Vagina (tissue), 2 donors: ENCODE results near the gene ELAVL2. TPM values are rescaled to one million over a fixed set of nuclear protein-coding genes. Genes with fewer than 3 reads are reported as not detected.

Experiments
- DNase-seq, 2 donors: peaks; one replicate each; pipeline ENCODE4 v3.0.0-alpha.2; 2017; ENCODE audit errors: extremely low spot score in 2 of 2
- H3K27ac ChIP-seq: fragments of 200-600 bp; sonication (generic); one replicate; pipeline ENCODE4 v1.5.1; 2019
- H3K27me3 ChIP-seq: fragments of 200-600 bp; sonication (generic); one replicate; pipeline ENCODE4 v1.5.1; 2019
- H3K36me3 ChIP-seq, 2 donors: fragments of 200-600 bp; sonication (generic); one replicate each; pipeline ENCODE4 v1.5.1; 2017 to 2019
- H3K4me1 ChIP-seq: fragments of 200-600 bp; sonication (generic); one replicate; pipeline ENCODE4 v1.5.1; 2019
- H3K4me3 ChIP-seq, 2 donors: fragments of 200-600 bp; sonication (generic); 1 replicate in 1 of 2; 2 replicates in 1 of 2; pipeline ENCODE4 v1.5.1; 2016 to 2019
- H3K9me3 ChIP-seq: fragments of 200-600 bp; sonication (generic); one replicate; pipeline ENCODE4 v1.5.1; 2019
- CTCF ChIP-seq, 3 experiments: fragments of 450-650 bp in 2 of 3; fragments of 200-600 bp in 1 of 3; sonication (generic) in 1 of 3; IDR thresholded peaks; one replicate each; pipeline ENCODE4 v1.5.1; 2017 to 2019; ENCODE audit warnings: antibody characterized with exemption in 3 of 3, mild to moderate bottlenecking in 2 of 3, moderate library complexity in 2 of 3
- POLR2A ChIP-seq, 2 donors: fragments of 450-650 bp; IDR thresholded peaks; one replicate each; pipeline ENCODE4 v1.6.1; 2017; ENCODE audit warnings: antibody characterized with exemption in 2 of 2, mild to moderate bottlenecking in 2 of 2, moderate library complexity in 2 of 2
- POLR2AphosphoS5 ChIP-seq, 2 donors: sonication (generic); formaldehyde crosslinking; IDR thresholded peaks; one replicate each; pipeline ENCODE4 v1.9.0; 2017; ENCODE audit warnings: antibody characterized with exemption in 2 of 2, mild to moderate bottlenecking in 2 of 2, low read depth in 1 of 2; ENCODE audit not compliant: insufficient read depth in 1 of 2
- intact Hi-C: fragments of 100-400 bp; cut with DNase I; formaldehyde crosslinking; loops from one replicate; pipeline ENCODE4 v1.15.1; 2023
- total RNA-seq: library from RNA; depleted of rRNA; stranded (reverse); fragments of >200 nt; gene quantifications from one replicate; pipeline ENCODE4 v1.2.3, GENCODE V29; 2016

The ELAVL2 gene
- total RNA-seq, 1 donor from 2014 or later = 2.2 TPM

DNA sequence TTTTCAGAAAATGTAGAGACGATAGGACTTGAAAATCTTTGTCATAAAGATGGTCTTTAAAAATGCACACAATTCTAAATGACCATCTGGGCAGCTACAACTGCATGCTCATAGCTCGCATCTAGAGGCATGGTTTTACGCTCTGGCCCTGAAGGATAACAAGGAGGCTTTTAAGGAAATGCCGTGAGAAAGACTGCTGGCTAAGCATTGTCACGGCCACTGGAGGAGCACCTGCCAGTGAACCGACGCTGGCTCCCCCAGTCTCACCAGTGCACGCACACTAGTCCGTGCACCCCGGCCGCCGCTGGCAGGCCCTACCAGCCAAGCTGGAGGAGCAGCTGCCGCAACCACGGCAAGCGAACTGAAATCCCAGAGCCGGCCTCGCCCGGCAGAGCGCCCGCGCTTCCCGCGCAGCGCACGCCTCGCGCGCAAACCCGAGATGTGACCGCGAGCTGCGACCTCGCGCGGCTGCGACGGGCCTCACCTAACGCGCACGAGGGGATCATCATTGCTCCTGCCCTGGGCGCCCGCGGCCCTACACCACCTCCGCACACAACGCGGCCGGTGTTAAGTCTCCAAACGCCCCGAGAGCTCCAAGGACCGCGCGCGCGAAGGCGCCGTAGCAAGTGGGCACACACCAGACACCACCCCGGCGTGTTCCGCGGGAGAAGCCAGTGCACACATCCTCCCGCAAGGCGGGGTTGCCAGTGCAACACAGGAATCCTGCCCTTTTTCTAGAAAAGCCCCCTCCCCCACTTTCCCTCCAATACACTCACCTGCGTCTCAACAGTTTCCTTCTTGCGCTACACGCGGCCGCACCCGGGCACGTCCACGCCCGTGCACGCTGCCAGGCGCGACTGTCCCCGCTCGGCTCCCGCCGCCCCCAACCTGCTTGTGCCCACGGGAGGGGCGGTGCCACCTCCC lies 5.3 kb downstream of the ELAVL2 start:
- no peak for TF ChIP-seq POLR2AphosphoS5 (IDR thresholded peaks at IDR 0.05; ENCODE audit: insufficient read depth in 1 of 2, low read depth in 1 of 2)
- no peak for TF ChIP-seq POLR2A (IDR thresholded peaks at IDR 0.05)
- no peak for TF ChIP-seq CTCF (IDR thresholded peaks at IDR 0.05)
- H3K4me3 ChIP-seq = peak overlapping the region; percentile 39 to 43
- H3K4me1 ChIP-seq = peaks cover 30% of the 10 kb centered on the region
- H3K9me3 ChIP-seq = no peaks in the 10 kb centered on the region
- H3K27me3 ChIP-seq = peaks cover 13% of the 10 kb centered on the region
- H3K27ac ChIP-seq = no peak overlapping the region
- DNase-seq = no peak
- H3K36me3 ChIP-seq = no peaks in the 10 kb centered on the region
- intact Hi-C loops = no loop called here

DNA sequence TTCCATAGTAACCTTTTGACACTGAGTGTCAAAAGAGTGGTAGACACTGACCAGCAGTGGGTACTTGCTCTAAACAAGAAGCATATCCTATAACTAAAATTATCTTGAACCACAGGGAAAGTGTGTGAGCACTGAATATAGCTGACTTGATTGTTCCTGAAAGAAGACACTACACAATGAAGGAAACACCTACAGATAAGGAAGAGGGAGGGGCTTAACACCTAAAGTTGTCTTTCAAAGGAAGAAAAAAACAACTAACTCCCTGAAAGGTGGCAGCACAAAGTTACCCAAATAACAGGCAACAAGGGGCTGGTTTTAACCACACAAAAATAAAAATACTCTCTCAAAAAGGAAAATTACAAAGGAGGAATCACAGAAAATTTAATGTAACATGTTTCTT lies 6.6 kb downstream of the ELAVL2 start:
- no peaks in the 10 kb centered on the region for H3K9me3 ChIP-seq
- no peaks in the 10 kb centered on the region for H3K36me3 ChIP-seq
- no peak overlapping the region for H3K27ac ChIP-seq
- intact Hi-C loops = no loop called here
- H3K27me3 ChIP-seq = peaks cover 13% of the 10 kb centered on the region
- peaks cover 20% of the 10 kb centered on the region for H3K4me1 ChIP-seq
- TF ChIP-seq CTCF (IDR thresholded peaks at IDR 0.05) = no peak
- TF ChIP-seq POLR2A (IDR thresholded peaks at IDR 0.05) = no peak
- no peak for TF ChIP-seq POLR2AphosphoS5 (IDR thresholded peaks at IDR 0.05; ENCODE audit: insufficient read depth in 1 of 2, low read depth in 1 of 2)
- H3K4me3 ChIP-seq = no peak overlapping the region
- DNase-seq = no peak

DNA sequence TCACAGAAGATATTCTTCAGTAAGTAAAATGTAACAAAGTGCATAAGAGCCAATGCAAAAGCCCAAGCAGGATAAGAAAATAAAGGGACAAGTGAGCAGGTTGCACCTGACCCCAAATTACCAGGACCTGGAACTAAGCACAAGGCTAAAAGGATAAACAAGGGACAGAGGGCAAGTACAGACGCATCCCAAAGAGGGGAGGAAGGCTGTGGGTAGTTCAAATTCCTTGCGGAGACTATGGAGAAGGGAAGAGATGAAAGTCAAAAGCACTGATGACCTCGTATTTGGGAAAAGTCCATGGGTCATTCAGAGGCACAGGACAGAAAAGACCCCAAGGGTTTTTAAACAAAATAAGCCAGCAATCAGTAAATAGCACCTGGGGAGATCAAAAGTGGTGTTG lies 11.8 kb downstream of the ELAVL2 start:
- H3K4me1 ChIP-seq = no peaks in the 10 kb centered on the region
- intact Hi-C loops = no loop called here
- no peak overlapping the region for H3K4me3 ChIP-seq
- TF ChIP-seq POLR2A (IDR thresholded peaks at IDR 0.05) = no peak
- TF ChIP-seq CTCF (IDR thresholded peaks at IDR 0.05) = no peak
- no peak for TF ChIP-seq POLR2AphosphoS5 (IDR thresholded peaks at IDR 0.05; ENCODE audit: insufficient read depth in 1 of 2, low read depth in 1 of 2)
- H3K36me3 ChIP-seq = no peaks in the 10 kb centered on the region
- no peaks in the 10 kb centered on the region for H3K9me3 ChIP-seq
- no peaks in the 10 kb centered on the region for H3K27me3 ChIP-seq
- no peak overlapping the region for H3K27ac ChIP-seq
- no peak for DNase-seq

- Histone ChIP-seq H3K4me1 (no peaks in the 10 kb centered on the region), H3K27ac (no peak overlapping the region), H3K9me3 (no peaks in the 10 kb centered on the region), H3K4me3 (no peak overlapping the region), H3K27me3 (no peaks in the 10 kb centered on the region), H3K36me3 (no peaks in the 10 kb centered on the region)
- intact Hi-C loops = no loop called here
- DNase-seq = no peak
- TF ChIP-seq POLR2A (IDR thresholded peaks at IDR 0.05) (no peak), CTCF (IDR thresholded peaks at IDR 0.05) (no peak), POLR2AphosphoS5 (IDR thresholded peaks at IDR 0.05; ENCODE audit: insufficient read depth in 1 of 2, low read depth in 1 of 2) (no peak)
Observed at GRCh38 chr9:23812673-23813072, 13.4 kb downstream of the ELAVL2 start.

GRCh38 chr9:23811633-23812032 lies 14.4 kb downstream of the ELAVL2 start:
- intact Hi-C loops = no loop called here

More at GRCh38 chr9:23811633-23812032, 14.4 kb downstream of the ELAVL2 start:
- TF ChIP-seq POLR2AphosphoS5 (IDR thresholded peaks at IDR 0.05; ENCODE audit: insufficient read depth in 1 of 2, low read depth in 1 of 2) (no peak), POLR2A (IDR thresholded peaks at IDR 0.05) (no peak), CTCF (IDR thresholded peaks at IDR 0.05) (no peak)
- Histone ChIP-seq H3K9me3 (no peaks in the 10 kb centered on the region), H3K27ac (no peak overlapping the region), H3K27me3 (no peaks in the 10 kb centered on the region), H3K4me1 (no peaks in the 10 kb centered on the region), H3K4me3 (no peak overlapping the region), H3K36me3 (no peaks in the 10 kb centered on the region)
- no peak for DNase-seq
